Transverse colon (tissue), 4 donors: ENCODE results near the gene PAGR1. TPM values are rescaled to one million over a fixed set of nuclear protein-coding genes. Genes with fewer than 3 reads are reported as not detected.
"Not testable (repeated sequence)": the region's sequence is repeated elsewhere in the genome, so short reads cannot be mapped to it uniquely, and the experiment has no call there.

ENCODE experiments used
- DNase-seq: peaks from one replicate; pipeline ENCODE4 v3.0.0-alpha.2; 2019
- H3K27ac ChIP-seq, 4 donors: fragments of 200-600 bp; sonication (generic); 2 replicates each; pipeline ENCODE4 v1.5.1; 2016 to 2018; ENCODE audit warnings: inconsistent platforms in 4 of 4
- H3K27me3 ChIP-seq: fragments of 200-600 bp; sonication (generic); 2 replicates; pipeline ENCODE4 v1.5.1; 2017; ENCODE audit warnings: inconsistent platforms
- H3K36me3 ChIP-seq, 4 donors: fragments of 200-600 bp; sonication (generic); 2 replicates each; pipeline ENCODE4 v1.5.1; 2017 to 2019; ENCODE audit warnings: inconsistent platforms in 4 of 4
- H3K4me1 ChIP-seq, 4 donors: fragments of 200-600 bp; sonication (generic); 2 replicates each; pipeline ENCODE4 v1.5.1; 2017 to 2020; ENCODE audit warnings: inconsistent platforms in 4 of 4
- H3K4me3 ChIP-seq, 4 donors: fragments of 200-600 bp; sonication (generic); 1 replicate in 1 of 4; 2 replicates in 3 of 4; pipeline versions ENCODE4 v1.5.1 to v1.6.1; 2017 to 2019; ENCODE audit warnings: inconsistent platforms in 4 of 4
- H3K9me3 ChIP-seq, 2 donors: fragments of 200-600 bp; sonication (generic); 2 replicates each; pipeline ENCODE4 v1.5.1; 2017 to 2019; ENCODE audit warnings: inconsistent platforms in 2 of 2
- EP300 ChIP-seq: sonication (generic); formaldehyde crosslinking; IDR thresholded peaks from one replicate; pipeline ENCODE4 v1.6.1; 2017; ENCODE audit warnings: antibody characterized with exemption, low read depth
- POLR2A ChIP-seq: fragments of 450-650 bp; IDR thresholded peaks from one replicate; pipeline ENCODE4 v1.6.1; 2016; ENCODE audit warnings: antibody characterized with exemption, mild to moderate bottlenecking, moderate library complexity
- POLR2AphosphoS5 ChIP-seq, 3 donors: sonication (generic); formaldehyde crosslinking; IDR thresholded peaks; one replicate each; pipeline ENCODE4 v1.6.1; 2016; ENCODE audit warnings: antibody characterized with exemption in 3 of 3
- WGBS, 2 donors: methylation state at CpG; one replicate each; pipeline ENCODE4 v1.1.5; 2018; ENCODE audit warnings: low coverage in 1 of 2; 5-methylcytosine and 5-hydroxymethylcytosine counted together
- in situ Hi-C, 4 donors: fragments of 200-750 bp; cut with MboI; loops; one replicate each; pipeline versions ENCODE4 v1.15.0 to v1.15.1; 2017; ENCODE audit warnings: low sequenced_read_pairs in 3 of 4, low pct_ligation_motif_present in 1 of 4, low pct_unique_long_range_greater_than_20kb in 1 of 4
- intact Hi-C: fragments of 100-400 bp; cut with DNase I; formaldehyde crosslinking; loops from one replicate; pipeline ENCODE4 v1.15.1; 2023; ENCODE audit warnings: low total_unique reads
- total RNA-seq, 4 donors: library from RNA; depleted of rRNA; stranded (reverse); fragments of >200 nt; gene quantifications; one replicate each; pipeline ENCODE4 v1.1.0, GENCODE V29; 2016
- TF ChIP-seq, protein P1 (sequence below), 5 experiments: fragments of 200-600 bp in 3 of 5; fragments of 450-650 bp in 2 of 5; sonication (generic) in 3 of 5; IDR thresholded peaks; 1 replicate in 2 of 5; 2 replicates in 3 of 5; pipeline ENCODE4 v1.5.1; 2016 to 2017; ENCODE audit warnings: antibody characterized with exemption in 5 of 5, inconsistent platforms in 3 of 5, mild to moderate bottlenecking in 2 of 5, moderate library complexity in 1 of 5

Gene PAGR1
- total RNA-seq, 4 donors from 2014 or later, result 28.8 to 47.5 (median 32.3) TPM

DNA sequence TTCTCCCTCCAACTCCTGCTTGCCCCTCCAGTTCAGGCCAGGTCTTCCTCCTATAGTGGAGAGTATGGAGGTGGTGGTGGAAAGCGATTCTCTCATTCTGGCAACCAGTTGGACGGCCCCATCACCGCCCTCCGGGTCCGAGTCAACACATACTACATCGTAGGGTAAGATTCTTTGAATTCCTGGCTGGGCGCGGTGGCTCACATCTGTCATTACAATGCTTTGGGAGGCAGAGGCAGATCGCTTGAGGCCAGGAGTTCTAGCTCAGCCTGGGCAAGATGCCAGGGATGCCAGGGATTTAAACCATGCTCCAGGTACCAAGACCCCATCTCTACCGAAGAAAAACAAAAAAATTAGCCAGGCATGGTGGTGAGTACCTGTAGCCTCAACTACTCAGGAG is 36.5 kb upstream of the PAGR1 start:
- in situ Hi-C loops, result no loop called here
- no peak for DNase-seq
- H3K36me3 ChIP-seq, result no peaks in the 10 kb centered on the region
- H3K9me3 ChIP-seq, result no peaks in the 10 kb centered on the region
- H3K4me1 ChIP-seq, result no peaks in the 10 kb centered on the region
- intact Hi-C loops, result no loop called here
- no peaks in the 10 kb centered on the region for H3K27me3 ChIP-seq
- peak overlapping the region in 2 of 4 donors; percentile 15 to 26 for H3K4me3 ChIP-seq
- H3K27ac ChIP-seq, result peak overlapping the region in 3 of 4 donors; percentile 8 to 45 (median 19)
- TF ChIP-seq POLR2A (no peak), POLR2AphosphoS5 (IDR thresholded peaks at IDR 0.05) (no peak), EP300 (no peak)
- TF ChIP-seq, protein P1, sequence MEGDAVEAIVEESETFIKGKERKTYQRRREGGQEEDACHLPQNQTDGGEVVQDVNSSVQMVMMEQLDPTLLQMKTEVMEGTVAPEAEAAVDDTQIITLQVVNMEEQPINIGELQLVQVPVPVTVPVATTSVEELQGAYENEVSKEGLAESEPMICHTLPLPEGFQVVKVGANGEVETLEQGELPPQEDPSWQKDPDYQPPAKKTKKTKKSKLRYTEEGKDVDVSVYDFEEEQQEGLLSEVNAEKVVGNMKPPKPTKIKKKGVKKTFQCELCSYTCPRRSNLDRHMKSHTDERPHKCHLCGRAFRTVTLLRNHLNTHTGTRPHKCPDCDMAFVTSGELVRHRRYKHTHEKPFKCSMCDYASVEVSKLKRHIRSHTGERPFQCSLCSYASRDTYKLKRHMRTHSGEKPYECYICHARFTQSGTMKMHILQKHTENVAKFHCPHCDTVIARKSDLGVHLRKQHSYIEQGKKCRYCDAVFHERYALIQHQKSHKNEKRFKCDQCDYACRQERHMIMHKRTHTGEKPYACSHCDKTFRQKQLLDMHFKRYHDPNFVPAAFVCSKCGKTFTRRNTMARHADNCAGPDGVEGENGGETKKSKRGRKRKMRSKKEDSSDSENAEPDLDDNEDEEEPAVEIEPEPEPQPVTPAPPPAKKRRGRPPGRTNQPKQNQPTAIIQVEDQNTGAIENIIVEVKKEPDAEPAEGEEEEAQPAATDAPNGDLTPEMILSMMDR (IDR thresholded peaks at IDR 0.05), result no peak
- 81% methylated on average over 10 of the region's 10 CpGs; no CpG with 5 or more reads in 1 of the 2 donors for WGBS, 2 donors

DNA sequence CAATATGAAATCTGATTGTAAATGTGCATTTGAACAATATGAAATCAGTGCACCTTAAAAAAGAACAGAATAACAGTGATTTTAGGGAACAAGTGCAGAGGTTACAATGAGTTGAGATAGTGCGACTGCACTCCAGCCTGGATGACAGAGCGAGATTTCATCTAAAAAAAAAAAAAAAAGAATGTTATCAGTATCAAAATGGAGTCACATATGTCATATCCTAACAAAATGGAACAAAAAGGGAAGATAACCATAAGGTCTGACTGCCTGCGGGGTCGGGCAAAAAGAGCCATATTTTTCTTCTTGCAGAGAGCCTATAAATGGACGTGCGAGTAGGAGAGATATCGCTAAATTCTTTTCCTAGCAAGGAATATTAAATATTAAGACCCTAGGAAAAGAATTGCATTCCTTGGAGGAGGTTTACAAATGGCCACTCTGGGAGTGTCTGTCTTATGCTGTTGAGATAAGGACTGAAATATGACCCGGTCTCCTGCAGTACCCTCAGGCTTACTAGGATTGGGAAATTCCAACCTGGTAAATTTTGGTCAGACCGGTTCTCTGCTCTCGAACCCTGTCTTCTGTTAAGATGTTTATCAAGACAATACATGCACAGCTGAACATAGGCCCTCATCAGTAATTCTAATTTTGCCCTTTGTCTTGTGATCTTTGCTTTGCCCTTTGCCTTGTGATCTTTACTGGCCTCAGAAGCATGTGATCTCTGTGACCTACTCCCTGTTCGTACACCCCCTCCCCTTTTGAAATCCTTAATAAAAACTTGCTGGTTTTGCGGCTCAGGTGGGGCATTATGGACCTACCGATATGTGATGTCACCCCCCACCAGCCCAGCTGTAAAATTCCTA is 32.6 kb upstream of the PAGR1 start:
- H3K36me3 ChIP-seq, DNase-seq, H3K4me3 ChIP-seq, intact Hi-C loops, H3K27ac ChIP-seq, H3K4me1 ChIP-seq, in situ Hi-C loops, H3K9me3 ChIP-seq, H3K27me3 ChIP-seq: not testable (repeated sequence)
- 87 to 94% methylated on average over 5 to 13 of the region's 13 CpGs for WGBS, 2 donors

DNA sequence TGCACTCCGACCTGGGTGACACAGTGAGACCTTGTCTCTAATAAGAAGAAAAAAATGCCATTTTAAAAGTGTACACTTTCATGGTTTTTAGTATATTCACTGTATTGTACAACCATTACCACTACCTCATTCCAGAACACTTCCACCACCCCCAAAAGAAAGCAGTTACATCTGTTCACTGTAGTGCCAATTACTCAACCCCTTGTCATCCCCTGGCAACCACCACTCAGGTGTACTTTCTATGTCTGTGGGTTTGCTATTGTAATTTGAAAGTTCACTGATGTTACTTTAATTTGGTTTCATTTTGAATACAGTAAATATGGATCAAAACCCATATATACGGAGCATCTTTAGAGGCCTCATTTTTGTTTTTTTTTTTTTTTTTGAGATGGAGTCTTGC is 31.8 kb upstream of the PAGR1 start:
- H3K4me3 ChIP-seq, result no peak overlapping the region
- H3K27ac ChIP-seq, result no peak overlapping the region
- no peak for DNase-seq
- 84 to 89% methylated on average over 2 of the region's 2 CpGs for WGBS, 2 donors
- H3K27me3 ChIP-seq, result no peaks in the 10 kb centered on the region
- no peaks in the 10 kb centered on the region for H3K9me3 ChIP-seq
- no peak for TF ChIP-seq EP300
- TF ChIP-seq POLR2A, result no peak
- TF ChIP-seq, protein P1 (IDR thresholded peaks at IDR 0.05), result no peak
- TF ChIP-seq POLR2AphosphoS5 (IDR thresholded peaks at IDR 0.05), result no peak
- no peaks in the 10 kb centered on the region for H3K36me3 ChIP-seq
- H3K4me1 ChIP-seq, result peaks cover 0 to 3% (median 2%) of the 10 kb centered on the region in 4 donors
- intact Hi-C loops, result no loop called here
- in situ Hi-C loops, result no loop called here

DNA sequence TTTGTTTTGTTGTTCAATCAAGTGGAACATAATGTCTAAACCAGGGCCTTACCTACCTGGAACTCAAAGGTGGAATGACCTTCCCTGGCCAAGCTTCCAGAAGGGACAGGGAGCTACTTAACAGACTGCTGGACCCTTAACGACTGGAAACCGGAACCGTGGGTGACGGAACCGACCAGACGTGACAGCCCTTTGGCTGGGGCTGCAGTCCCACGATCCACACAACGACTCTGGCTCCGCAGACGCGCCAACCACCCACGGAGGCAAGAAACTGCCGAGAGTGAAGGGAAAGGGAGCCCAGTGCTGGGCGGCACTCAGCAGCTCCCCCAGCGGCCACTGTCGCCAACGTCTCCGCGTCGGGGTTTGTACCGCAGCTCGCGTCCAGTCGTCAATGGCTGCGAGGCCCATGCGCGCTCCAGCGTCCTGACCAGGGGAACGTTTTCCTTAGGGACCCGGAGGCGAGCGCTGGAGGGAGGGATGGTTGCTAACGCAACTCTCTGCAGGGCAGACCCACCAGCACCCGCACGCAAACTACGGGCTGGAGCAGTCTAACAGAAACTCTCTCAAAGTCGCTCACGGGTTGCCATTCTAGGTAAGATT is 31.0 kb upstream of the PAGR1 start:
- WGBS, 2 donors, result 60% methylated on average over 37 of the region's 38 CpGs; no CpG with 5 or more reads in 1 of the 2 donors
- peaks cover 5 to 10% (median 7%) of the 10 kb centered on the region in 4 donors for H3K4me1 ChIP-seq
- peak; percentile 69 for DNase-seq
- H3K36me3 ChIP-seq, result no peaks in the 10 kb centered on the region
- no peaks in the 10 kb centered on the region for H3K9me3 ChIP-seq
- peak overlapping the region in 1 of 4 donors; percentile 21 for H3K4me3 ChIP-seq
- intact Hi-C loops, result no loop called here
- H3K27ac ChIP-seq, result no peak overlapping the region
- H3K27me3 ChIP-seq, result no peaks in the 10 kb centered on the region
- TF ChIP-seq, protein P1 (IDR thresholded peaks at IDR 0.05), result peak; percentile 42 to 75 (median 61)
- no peak for TF ChIP-seq POLR2A
- in situ Hi-C loops, result no loop called here

DNA sequence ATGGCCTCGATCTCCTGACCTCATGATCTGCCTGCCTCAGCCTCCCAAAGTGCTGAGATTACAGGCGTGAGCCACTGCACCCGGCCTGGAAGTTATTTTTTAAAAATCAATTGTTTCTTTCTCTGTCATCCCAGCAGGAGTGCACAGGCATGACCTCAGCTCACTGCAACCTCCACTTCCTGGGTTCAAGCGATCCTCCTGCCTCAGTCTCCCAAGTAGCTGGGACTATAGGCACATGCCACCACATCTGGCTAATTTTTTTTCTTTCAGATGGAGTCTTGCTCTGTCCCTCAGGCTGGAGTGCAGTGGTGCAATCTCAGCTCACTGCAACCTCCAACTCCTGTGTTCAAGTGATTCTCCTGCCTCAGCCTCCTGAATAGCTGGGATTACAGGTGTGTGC is 28.8 kb upstream of the PAGR1 start:
- H3K27ac ChIP-seq, H3K4me3 ChIP-seq, H3K36me3 ChIP-seq, intact Hi-C loops, in situ Hi-C loops, H3K27me3 ChIP-seq, H3K9me3 ChIP-seq, DNase-seq: not testable (repeated sequence)
- WGBS, 2 donors, result 82 to 100% methylated on average over 1 to 4 of the region's 4 CpGs
- H3K4me1 ChIP-seq, result peaks cover 11 to 23% (median 19%) of the 10 kb centered on the region in 4 donors
